Activated CD4-positive, alpha-beta T cell treated with anti-CD3 and anti-CD28 coated beads, Interleukin-2, amount 10 ng/mL, durations not matched to agents 7 days and 5 days (primary cell): ENCODE data around the gene C14orf119. TPM values are rescaled to one million over a fixed set of nuclear protein-coding genes. Genes with fewer than 3 reads are reported as not detected.

Experiments used
- CTCF ChIA-PET: fragments of 350-600 bp; sonication (Branson Sonifier 250); formaldehyde crosslinking; loops from one replicate; lab custom pipeline; 2021; ENCODE audit warnings: antibody characterized with exemption; lab: Charles Lee
- POLR2A ChIA-PET: fragments of 350-600 bp; sonication (Branson Sonifier 250); formaldehyde crosslinking; loops from one replicate; lab custom pipeline; 2021; ENCODE audit warnings: antibody characterized with exemption; lab: Charles Lee
- DNase-seq: peaks from one replicate; pipeline ENCODE4 v3.0.0-alpha.2; 2020
- H3K27ac Mint-ChIP-seq: one replicate; pipeline ENCODE4 v1.8.0; 2021; ENCODE audit warnings: mild to moderate bottlenecking, moderate library complexity, mixed read lengths
- H3K27me3 Mint-ChIP-seq: one replicate; pipeline ENCODE4 v1.8.0; 2021; ENCODE audit warnings: mixed read lengths
- H3K36me3 Mint-ChIP-seq: one replicate; pipeline ENCODE4 v1.8.0; 2021; ENCODE audit warnings: low read depth, mixed read lengths
- H3K4me1 Mint-ChIP-seq: one replicate; pipeline ENCODE4 v1.8.0; 2021; ENCODE audit warnings: mixed read lengths
- H3K4me3 Mint-ChIP-seq: one replicate; pipeline ENCODE4 v1.8.0; 2021; ENCODE audit warnings: mild to moderate bottlenecking, moderate library complexity, mixed read lengths
- H3K9me3 Mint-ChIP-seq: one replicate; pipeline ENCODE4 v1.8.0; 2021; ENCODE audit warnings: mixed read lengths
- total RNA-seq, 2 experiments: library from RNA; stranded (reverse); gene quantifications; one replicate each; pipeline ENCODE4 v1.2.3, GENCODE V29; 2021

The C14orf119 gene
- total RNA-seq, 2 experiments from 2014 or later = 48.0 to 48.2 TPM

GRCh38 chr14:23055621-23056144 is 39.6 kb upstream of the C14orf119 start:
- Mint-ChIP-seq H3K4me1 (peaks cover 20% of the 10 kb centered on the region), H3K36me3 (peaks cover 15% of the 10 kb centered on the region), H3K4me3 (peak overlapping the region; percentile 67), H3K27me3 (peaks cover 8% of the 10 kb centered on the region), H3K9me3 (no peaks in the 10 kb centered on the region), H3K27ac (peak overlapping the region; percentile 28)
- ChIA-PET CTCF (interaction anchor here (0.8 to 5.9 kb wide), 9 partner anchors 9 to 495 kb away, joined by 3 to 36 read pairs (median 5); no protein-coding TSS in a partner anchor), POLR2A (no interaction called here)
- no peak for DNase-seq

- peak; percentile 74 for DNase-seq
- peak overlapping the region; percentile 67 for H3K4me3 Mint-ChIP-seq
- no peaks in the 10 kb centered on the region for H3K9me3 Mint-ChIP-seq
- H3K36me3 Mint-ChIP-seq = peaks cover 20% of the 10 kb centered on the region
- peaks cover 20% of the 10 kb centered on the region for H3K4me1 Mint-ChIP-seq
- H3K27ac Mint-ChIP-seq = peak overlapping the region; percentile 28
- H3K27me3 Mint-ChIP-seq = peaks cover 8% of the 10 kb centered on the region
- POLR2A ChIA-PET = no interaction called here
- CTCF ChIA-PET = interaction anchor here (0.6 to 5.9 kb wide), 13 partner anchors 14 to 496 kb away, joined by 3 to 61 read pairs (median 3); no protein-coding TSS in a partner anchor
These were observed 39.0 kb upstream of the C14orf119 start for GRCh38 chr14:23056145-23056955.

DNA sequence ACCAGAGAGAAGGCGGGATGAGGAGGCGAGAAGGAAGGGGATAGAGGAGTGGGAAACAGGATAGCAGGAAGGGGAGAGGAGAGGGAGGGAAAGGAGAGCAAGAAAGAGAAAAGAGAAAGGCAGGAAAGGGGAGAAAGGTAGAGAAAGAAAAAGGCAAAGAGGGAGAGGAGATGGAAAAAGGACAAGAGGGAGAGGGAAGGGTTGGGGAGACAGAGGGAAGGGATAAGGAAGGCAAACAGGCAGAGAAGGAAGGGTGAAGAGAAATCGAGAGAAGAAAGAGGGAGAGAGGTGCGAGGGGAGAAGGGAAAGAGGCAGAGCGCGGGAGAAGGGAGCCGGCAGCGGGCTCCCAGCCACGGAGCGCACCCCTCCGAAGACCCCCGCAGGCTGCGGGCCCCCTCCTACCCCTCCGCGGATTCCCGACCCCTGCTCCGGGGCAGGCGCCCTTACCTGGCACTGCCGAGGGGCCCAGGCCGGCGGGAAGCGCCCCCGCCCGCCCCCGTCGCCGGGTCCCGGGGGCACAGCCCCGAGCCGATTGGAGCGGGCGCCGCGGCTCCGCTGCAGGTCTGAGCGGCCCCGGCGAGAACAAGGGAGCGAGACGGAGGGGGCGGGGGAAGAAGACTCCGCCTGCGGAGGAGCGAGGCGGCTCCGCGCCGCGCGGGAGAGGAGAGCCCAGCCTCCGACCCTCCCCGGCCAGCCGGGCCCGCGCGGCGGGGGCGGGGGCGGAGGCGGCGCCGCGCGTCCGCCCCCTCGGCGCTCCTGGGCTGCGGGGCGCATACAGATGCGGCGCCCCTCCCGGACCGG is 38.1 kb upstream of the C14orf119 start, which contains the start of gene CDH24:
Gene CDH24, minus strand, starts transcription at position 565 of the 801 bp plus-strand sequence. CDS start 1,787 bp downstream, outside the sequence.
- Mint-ChIP-seq H3K27ac (peak within 1 kb of the TSS; percentile 68), H3K4me3 (peak within 1 kb of the TSS; percentile 78), H3K4me1 (peaks cover 20% of the 10 kb centered on the region), H3K9me3 (no peaks in the 10 kb centered on the region), H3K36me3 (peaks cover 25% of the 10 kb centered on the region), H3K27me3 (peaks cover 8% of the 10 kb centered on the region)
- DNase-seq = peak; percentile 75
- POLR2A ChIA-PET = interaction anchor here (0.8 to 1.0 kb wide), 2 partner anchors 12 to 71 kb away, joined by 4 to 6 read pairs; no protein-coding TSS in a partner anchor
- CTCF ChIA-PET = interaction anchor here (0.5 to 5.9 kb wide), 50 partner anchors 9 to 1865 kb away, joined by 3 to 64 read pairs (median 5); partner anchors contain the start of genes ACIN1, AJUBA, C14orf119 and HAUS4

GRCh38 chr14:23057757-23058653 is 37.3 kb upstream of the C14orf119 start:
- H3K4me3 Mint-ChIP-seq = peak overlapping the region; percentile 78
- H3K4me1 Mint-ChIP-seq = peaks cover 20% of the 10 kb centered on the region
- ChIA-PET POLR2A (interaction anchor here (0.6 to 1.0 kb wide), 3 partner anchors 11 to 72 kb away, joined by 3 to 6 read pairs (median 4); no protein-coding TSS in a partner anchor), CTCF (interaction anchor here (0.5 to 4.3 kb wide), 43 partner anchors 9 to 1866 kb away, joined by 3 to 64 read pairs (median 5); partner anchors contain the start of genes ACIN1, AJUBA, C14orf119 and HAUS4)
- peaks cover 8% of the 10 kb centered on the region for H3K27me3 Mint-ChIP-seq
- H3K27ac Mint-ChIP-seq = peak overlapping the region; percentile 68
- DNase-seq = peak; percentile 89
- no peaks in the 10 kb centered on the region for H3K9me3 Mint-ChIP-seq
- peaks cover 33% of the 10 kb centered on the region for H3K36me3 Mint-ChIP-seq

DNA sequence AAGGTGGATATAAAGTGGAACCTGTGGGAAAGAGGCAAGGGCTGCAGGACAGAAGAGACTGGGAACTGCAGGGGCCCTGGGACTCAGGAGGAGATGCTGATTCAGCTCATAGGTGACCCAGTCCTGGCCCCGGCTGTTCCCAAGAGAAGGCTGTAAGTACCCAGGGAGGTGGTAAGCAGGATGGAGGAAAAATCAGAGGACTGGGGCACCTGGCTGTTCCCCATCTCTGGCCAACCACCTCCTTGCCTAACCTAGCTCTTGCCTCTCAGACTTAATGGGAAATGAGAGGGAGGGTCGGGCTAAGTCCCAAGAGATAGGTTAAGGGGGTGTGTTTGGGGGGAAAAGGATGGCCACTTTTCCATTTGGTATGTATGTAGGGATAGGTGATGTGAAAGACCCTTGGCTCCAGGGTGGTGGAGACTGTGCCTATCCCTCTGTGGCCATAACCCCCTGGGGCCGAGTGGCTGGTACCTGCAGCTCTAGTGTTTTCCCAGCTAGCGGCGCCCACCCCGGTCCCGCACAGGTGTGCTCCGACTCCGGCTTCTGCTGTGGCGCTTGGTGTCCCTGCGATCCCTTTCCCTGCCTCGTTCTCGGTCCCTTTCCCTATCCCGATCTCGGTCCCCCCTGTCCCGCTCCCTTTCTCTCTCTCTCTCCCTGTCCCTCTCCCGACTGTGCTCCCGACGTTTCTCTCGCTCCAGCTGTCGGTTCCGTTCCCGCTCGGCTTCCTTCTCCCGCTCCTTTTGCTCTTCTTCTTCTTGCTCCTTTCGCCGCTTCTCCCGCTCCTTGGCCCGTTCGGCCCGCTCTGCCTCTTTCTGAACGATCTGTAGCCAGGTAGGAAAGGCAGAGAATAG is 36.4 kb upstream of the C14orf119 start:
- Mint-ChIP-seq H3K9me3 (no peaks in the 10 kb centered on the region), H3K27ac (peak overlapping the region; percentile 7), H3K4me3 (no peak overlapping the region), H3K36me3 (peaks cover 42% of the 10 kb centered on the region), H3K4me1 (peaks cover 20% of the 10 kb centered on the region), H3K27me3 (peaks cover 8% of the 10 kb centered on the region)
- ChIA-PET CTCF (interaction anchor here (0.6 to 4.3 kb wide), 31 partner anchors 8 to 498 kb away, joined by 3 to 64 read pairs (median 7); partner anchors contain the start of genes ACIN1, AJUBA, C14orf119 and PRMT5), POLR2A (interaction anchor here (0.6 to 1.0 kb wide), 2 partner anchors 10 to 68 kb away, joined by 3 to 4 read pairs; no protein-coding TSS in a partner anchor)
- DNase-seq = no peak

- DNase-seq = no peak
- POLR2A ChIA-PET = interaction anchor here (0.6 kb wide), 1 partner anchor 1049 kb away, joined by 4 read pairs; no protein-coding TSS in a partner anchor
- H3K36me3 Mint-ChIP-seq = peaks cover 49% of the 10 kb centered on the region
- H3K9me3 Mint-ChIP-seq = no peaks in the 10 kb centered on the region
- peaks cover 8% of the 10 kb centered on the region for H3K27me3 Mint-ChIP-seq
- CTCF ChIA-PET = interaction anchor here (0.6 to 4.3 kb wide), 7 partner anchors 8 to 88 kb away, joined by 3 to 48 read pairs (median 5); no protein-coding TSS in a partner anchor
- H3K4me3 Mint-ChIP-seq = no peak overlapping the region
- H3K27ac Mint-ChIP-seq = no peak overlapping the region
- H3K4me1 Mint-ChIP-seq = peaks cover 21% of the 10 kb centered on the region
These were observed 34.6 kb upstream of the C14orf119 start for GRCh38 chr14:23060536-23061260.

DNA sequence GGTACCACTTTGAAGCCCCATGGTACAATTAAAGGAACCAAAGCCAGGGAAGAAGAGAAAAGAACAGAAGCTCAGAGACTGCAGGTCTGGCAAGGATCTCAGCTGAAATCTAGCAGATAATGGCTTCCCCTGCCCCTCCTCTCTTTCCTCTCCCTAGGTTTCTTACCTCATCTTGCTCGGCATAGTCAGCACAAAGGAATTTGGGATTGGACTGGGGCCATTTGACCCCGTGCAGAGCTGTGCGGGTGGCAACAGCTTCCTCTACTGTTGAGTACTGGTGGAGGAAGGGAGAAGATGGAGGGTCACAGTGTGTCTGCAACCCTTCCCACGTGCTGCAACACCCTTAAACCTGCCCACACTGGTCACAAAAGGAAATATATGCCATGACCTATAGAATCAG is 33.3 kb upstream of the C14orf119 start:
- H3K27me3 Mint-ChIP-seq = peaks cover under 1% of the 10 kb centered on the region
- peaks cover 12% of the 10 kb centered on the region for H3K4me1 Mint-ChIP-seq
- no peaks in the 10 kb centered on the region for H3K9me3 Mint-ChIP-seq
- POLR2A ChIA-PET = no interaction called here
- no peak for DNase-seq
- no peak overlapping the region for H3K4me3 Mint-ChIP-seq
- H3K36me3 Mint-ChIP-seq = peaks cover 58% of the 10 kb centered on the region
- H3K27ac Mint-ChIP-seq = no peak overlapping the region
- CTCF ChIA-PET = interaction anchor here (0.7 to 3.8 kb wide), 9 partner anchors 10 to 492 kb away, joined by 3 to 17 read pairs (median 4); no protein-coding TSS in a partner anchor

- ChIA-PET POLR2A (no interaction called here), CTCF (interaction anchor here (0.5 to 3.8 kb wide), 4 partner anchors 8 to 199 kb away, joined by 3 to 17 read pairs (median 5); no protein-coding TSS in a partner anchor)
- H3K36me3 Mint-ChIP-seq = peaks cover 55% of the 10 kb centered on the region
- no peaks in the 10 kb centered on the region for H3K9me3 Mint-ChIP-seq
- no peak overlapping the region for H3K4me3 Mint-ChIP-seq
- no peak overlapping the region for H3K27ac Mint-ChIP-seq
- no peaks in the 10 kb centered on the region for H3K27me3 Mint-ChIP-seq
- DNase-seq = no peak
- peaks cover 10% of the 10 kb centered on the region for H3K4me1 Mint-ChIP-seq
These were observed 31.7 kb upstream of the C14orf119 start for GRCh38 chr14:23063601-23064000.

DNA sequence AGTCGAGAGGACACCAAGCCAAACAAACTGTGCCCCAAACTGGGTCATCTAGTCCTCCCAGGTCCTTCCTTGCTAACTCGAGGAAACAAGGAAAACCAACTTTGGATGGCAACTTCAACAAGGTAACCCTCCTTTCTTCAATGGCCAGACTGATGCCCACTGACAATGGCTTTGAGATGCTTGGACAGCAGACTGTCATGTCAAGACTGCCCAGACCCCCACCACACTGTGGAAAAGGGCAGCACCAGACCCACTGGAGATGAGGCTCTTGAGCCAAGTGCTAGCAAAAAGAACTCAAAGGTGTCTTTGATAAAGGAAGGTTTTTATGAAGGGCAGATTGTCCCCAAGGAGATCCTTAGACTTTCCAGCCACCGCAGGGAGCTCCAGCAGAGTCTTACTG is 28.9 kb upstream of the C14orf119 start:
- Mint-ChIP-seq H3K27ac (peak overlapping the region; percentile 25), H3K36me3 (peaks cover 52% of the 10 kb centered on the region), H3K4me1 (peaks cover 26% of the 10 kb centered on the region), H3K4me3 (no peak overlapping the region), H3K27me3 (no peaks in the 10 kb centered on the region), H3K9me3 (no peaks in the 10 kb centered on the region)
- POLR2A ChIA-PET = interaction anchor here (0.6 kb wide), 1 partner anchor 118 kb away, joined by 4 read pairs; no protein-coding TSS in a partner anchor
- DNase-seq = no peak
- CTCF ChIA-PET = interaction anchor here (1.0 to 2.4 kb wide), 4 partner anchors 8 to 80 kb away, joined by 3 to 9 read pairs (median 6); partner anchors contain the start of gene CDH24
